Fibroblast of mammary gland (primary cell): ENCODE measurements around the gene DNAH6.

Experiments used
- DNase-seq: peaks from one replicate; pipeline ENCODE4 v3.0.0-alpha.2; 2010; ENCODE audit warnings: low read depth
- H3K4me3 ChIP-seq: 2 replicates; pipeline ENCODE4 v1.5.1; 2011; ENCODE audit warnings: low read depth, mild to moderate bottlenecking, low read length, moderate library complexity; ENCODE audit not compliant: control insufficient read depth
- CTCF ChIP-seq: conservative IDR thresholded peaks from 2 replicates; pipeline ENCODE4 v1.5.1; 2011; ENCODE audit warnings: low read depth, low read length, inconsistent platforms; ENCODE audit not compliant: control insufficient read depth, insufficient read depth

DNAH6 gene

GRCh38 chr2:84556190-84556589 is 39.9 kb downstream of the DNAH6 start:
- DNase-seq: no peak
- no peak overlapping the region for H3K4me3 ChIP-seq
- TF ChIP-seq CTCF: no peak

DNA sequence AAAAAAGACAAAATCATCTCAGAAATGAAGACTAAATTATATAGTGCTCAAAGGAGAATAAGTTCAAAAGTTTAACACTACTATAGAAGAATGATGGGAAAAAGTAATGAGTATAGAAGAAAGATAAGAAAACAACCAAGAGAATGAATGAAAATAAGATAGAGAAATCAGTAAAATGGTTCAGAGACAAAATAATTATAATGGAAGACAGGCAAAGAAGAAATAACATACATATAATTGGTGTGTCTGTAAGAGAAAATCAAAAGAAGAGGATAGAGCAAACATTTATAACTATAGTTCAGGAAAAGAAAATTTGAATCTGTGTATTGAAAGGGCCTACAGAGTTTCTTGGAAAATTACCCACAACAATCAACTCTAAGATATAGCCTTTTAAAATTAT is 43.5 kb downstream of the DNAH6 start:
- no peak for DNase-seq
- TF ChIP-seq CTCF: no peak

DNA sequence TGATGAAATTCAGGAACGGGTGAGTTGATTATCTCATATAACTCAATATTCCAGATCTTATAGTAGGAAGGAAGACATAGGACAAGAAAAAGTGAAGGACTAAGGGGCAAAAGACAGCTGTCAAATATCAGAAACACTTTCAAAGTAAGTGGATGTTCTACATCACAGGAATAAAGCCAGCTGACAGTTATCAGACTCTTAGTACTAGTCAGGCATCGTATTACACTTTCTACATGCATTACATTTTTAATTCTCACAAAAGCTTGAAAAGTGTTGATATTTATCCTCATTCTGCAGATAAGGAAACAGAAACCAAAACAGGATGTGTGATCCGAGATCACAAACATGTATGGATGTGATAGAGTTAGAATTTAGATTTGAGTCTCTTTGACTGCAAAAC is 63.4 kb downstream of the DNAH6 start:
- DNase-seq: no peak
- no peak for TF ChIP-seq CTCF
- H3K4me3 ChIP-seq: no peak overlapping the region

More for the DNA sequence above, 43.5 kb downstream of the DNAH6 start:
- H3K4me3 ChIP-seq: no peak overlapping the region

DNA sequence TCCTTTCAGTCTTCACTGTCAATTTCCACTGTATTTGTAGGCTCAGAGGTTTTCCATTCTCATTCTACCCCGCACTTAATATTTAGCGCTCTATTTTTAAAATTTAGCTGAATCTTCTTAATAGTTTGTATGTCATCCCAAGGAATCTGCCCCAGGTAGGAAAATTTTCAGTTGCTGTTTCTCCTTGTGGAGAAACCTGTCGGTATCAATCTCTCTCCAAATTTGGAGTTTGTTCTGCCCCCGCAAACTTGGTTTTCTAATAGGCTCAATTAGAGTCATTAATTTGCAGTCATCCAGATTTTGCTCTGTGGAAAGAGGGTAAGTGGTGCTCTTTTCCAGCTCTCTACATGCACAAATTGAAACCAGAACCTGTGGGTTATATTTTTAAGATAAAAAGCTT is 87.6 kb downstream of the DNAH6 start:
- no peak overlapping the region for H3K4me3 ChIP-seq
- no peak for TF ChIP-seq CTCF
- no peak for DNase-seq

DNA sequence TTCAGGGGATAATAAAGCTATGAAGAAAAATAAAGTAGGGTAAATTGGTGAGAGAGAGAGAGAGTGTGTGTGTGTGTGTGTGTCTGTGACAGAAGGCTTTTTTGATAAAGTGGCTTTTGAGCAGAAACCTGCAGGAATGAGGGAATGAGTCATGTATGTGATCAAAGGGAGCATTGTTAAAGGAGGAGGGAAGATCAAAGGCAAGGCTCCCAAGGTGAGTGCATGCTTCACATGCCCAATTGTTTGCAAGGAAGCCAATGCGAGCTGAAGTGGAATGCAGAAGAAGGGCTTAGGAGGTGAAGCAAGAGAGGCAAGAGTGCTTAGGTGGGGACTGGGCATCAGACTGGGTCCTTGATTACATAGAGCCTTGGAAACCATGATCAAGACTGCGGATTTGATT is 96.8 kb downstream of the DNAH6 start:
- no peak overlapping the region for H3K4me3 ChIP-seq
- no peak for DNase-seq
- TF ChIP-seq CTCF: no peak

DNA sequence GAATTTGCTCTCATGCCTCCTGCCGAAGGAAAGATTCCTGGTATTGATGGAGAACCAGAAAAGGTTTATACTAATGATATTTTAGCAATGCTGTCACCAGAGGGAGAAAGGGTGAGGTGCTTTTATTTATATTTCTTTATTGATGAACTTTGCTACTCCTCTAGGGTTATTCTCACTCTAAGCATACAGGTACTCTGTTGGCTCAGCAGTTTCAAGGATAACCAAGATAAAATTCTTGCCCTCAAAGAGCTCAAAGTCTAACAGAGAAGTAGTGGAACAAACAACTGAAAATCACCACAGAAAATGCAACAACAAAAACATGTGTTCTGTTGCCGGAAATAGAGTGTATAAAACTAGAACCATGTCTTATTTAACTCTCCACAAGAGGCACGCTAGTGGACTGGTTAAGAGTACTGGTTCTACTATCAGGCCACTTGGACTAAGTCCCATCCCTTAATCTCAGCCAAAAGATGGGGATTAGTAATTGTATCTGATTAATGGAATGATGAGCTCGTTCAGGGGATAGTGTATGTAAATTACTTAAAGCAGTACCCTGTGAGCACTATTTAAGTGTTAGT is 103.6 kb downstream of the DNAH6 start:
- H3K4me3 ChIP-seq: no peak overlapping the region
- no peak for DNase-seq
- no peak for TF ChIP-seq CTCF

DNA sequence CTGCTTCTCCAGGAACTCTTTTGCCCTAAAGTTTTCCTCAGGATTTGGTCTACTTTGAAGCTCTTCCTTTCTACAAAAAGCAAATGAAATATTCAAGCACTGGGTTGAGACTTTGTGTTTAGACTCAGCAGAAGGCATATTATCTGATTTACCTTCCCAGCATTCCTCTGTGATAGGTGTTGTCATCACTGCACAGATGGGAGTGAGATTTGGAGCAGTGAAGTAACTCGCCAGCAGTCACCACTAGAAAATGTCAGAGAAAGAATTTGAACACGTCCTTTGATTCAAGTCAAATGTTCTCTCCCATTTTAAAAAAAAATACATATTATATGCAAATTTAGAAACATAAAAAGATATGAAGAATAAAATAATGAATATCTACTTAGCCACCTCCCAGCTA is 112.2 kb downstream of the DNAH6 start:
- H3K4me3 ChIP-seq: no peak overlapping the region
- DNase-seq: no peak
- TF ChIP-seq CTCF: no peak
